ENCODE results near the gene HGD. TPM values are rescaled to one million over a fixed set of nuclear protein-coding genes. Genes with fewer than 3 reads are reported as not detected.

HGD gene
- total and polyA plus RNA-seq, 2 donors (not counting 1 experiment from before 2014, with no cell fraction given): 0.75 to 0.91 TPM

GRCh38 chr3:120623727-120624093, 58.3 kb downstream of the HGD start:
- no peak overlapping the region for H2AFZ ChIP-seq (ENCODE audit: insufficient read depth, low read depth, low read length, poor library complexity, severe bottlenecking)
- peaks cover 0 to 3% (median 0%) of the 10 kb centered on the region in 4 experiments for H3K27me3 ChIP-seq (replicated peaks in 1 of 4; ENCODE audit: control extremely low read depth in 1 of 4, control insufficient read depth in 3 of 4, insufficient read depth in 4 of 4, low read length in 3 of 4)
- no peak overlapping the region for H3K9ac ChIP-seq (ENCODE audit: low read length)
- Mint-ChIP-seq H3K27me3 (peaks cover 17% of the 10 kb centered on the region), H3K4me1 (no peaks in the 10 kb centered on the region), H3K4me3 (no peak overlapping the region), H3K9me3 (ENCODE audit: insufficient read depth) (peaks cover 11% of the 10 kb centered on the region), H3K27ac (no peak overlapping the region)
- intact Hi-C loops (cut with micrococcal nuclease): no loop called here
- no peaks in the 10 kb centered on the region for H3K36me3 ChIP-seq (replicated peaks in 1 of 2; ENCODE audit: control extremely low read depth in 1 of 2, control insufficient read depth in 1 of 2, extremely low read depth in 1 of 2, insufficient read depth in 2 of 2, low read length in 1 of 2)
- H3K4me3 ChIP-seq (ENCODE audit: control extremely low read depth in 1 of 5, extremely low read depth in 1 of 5, insufficient read depth in 1 of 5, low read depth in 2 of 5, low read length in 4 of 5): no peak overlapping the region
- POLR2A ChIA-PET: no interaction called here
- H3K9me3 ChIP-seq (ENCODE audit: control extremely low read depth in 1 of 3, control insufficient read depth in 2 of 3, insufficient read depth in 1 of 3, low read length in 2 of 3): peaks cover 0 to 24% (median 22%) of the 10 kb centered on the region in 3 donors
- H3K4me1 ChIP-seq (ENCODE audit: control insufficient read depth in 2 of 2, insufficient read depth in 2 of 2, low read length in 2 of 2): no peaks in the 10 kb centered on the region
- H3K79me2 ChIP-seq (ENCODE audit: control insufficient read depth, insufficient read depth, low read length): no peaks in the 10 kb centered on the region
- DNase-seq (no peak), ATAC-seq (ENCODE audit: low read depth) (no peak)
- CTCF ChIA-PET: no interaction called here
- no peak overlapping the region for H3K4me2 ChIP-seq (replicated peaks; ENCODE audit: low read depth, low read length, poor library complexity, severe bottlenecking)
- TF ChIP-seq EZH2 (IDR thresholded peaks at IDR 0.05; ENCODE audit: borderline replicate concordance, insufficient read depth, low read depth, low read length, poor library complexity, severe bottlenecking): no peak
- TF ChIP-seq, protein P1, sequence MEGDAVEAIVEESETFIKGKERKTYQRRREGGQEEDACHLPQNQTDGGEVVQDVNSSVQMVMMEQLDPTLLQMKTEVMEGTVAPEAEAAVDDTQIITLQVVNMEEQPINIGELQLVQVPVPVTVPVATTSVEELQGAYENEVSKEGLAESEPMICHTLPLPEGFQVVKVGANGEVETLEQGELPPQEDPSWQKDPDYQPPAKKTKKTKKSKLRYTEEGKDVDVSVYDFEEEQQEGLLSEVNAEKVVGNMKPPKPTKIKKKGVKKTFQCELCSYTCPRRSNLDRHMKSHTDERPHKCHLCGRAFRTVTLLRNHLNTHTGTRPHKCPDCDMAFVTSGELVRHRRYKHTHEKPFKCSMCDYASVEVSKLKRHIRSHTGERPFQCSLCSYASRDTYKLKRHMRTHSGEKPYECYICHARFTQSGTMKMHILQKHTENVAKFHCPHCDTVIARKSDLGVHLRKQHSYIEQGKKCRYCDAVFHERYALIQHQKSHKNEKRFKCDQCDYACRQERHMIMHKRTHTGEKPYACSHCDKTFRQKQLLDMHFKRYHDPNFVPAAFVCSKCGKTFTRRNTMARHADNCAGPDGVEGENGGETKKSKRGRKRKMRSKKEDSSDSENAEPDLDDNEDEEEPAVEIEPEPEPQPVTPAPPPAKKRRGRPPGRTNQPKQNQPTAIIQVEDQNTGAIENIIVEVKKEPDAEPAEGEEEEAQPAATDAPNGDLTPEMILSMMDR (IDR thresholded peaks at IDR 0.05): no peak
- no peaks in the 10 kb centered on the region for H4K20me1 ChIP-seq (ENCODE audit: control insufficient read depth, insufficient read depth, low read length, poor library complexity, severe bottlenecking)
- no peak overlapping the region for H3K27ac ChIP-seq (ENCODE audit: low read length in 2 of 2)

GRCh38 chr3:120622870-120623726, 58.9 kb downstream of the HGD start:
- H3K9ac ChIP-seq (ENCODE audit: low read length): no peak overlapping the region
- CTCF ChIA-PET: interaction anchor here (1.1 kb wide), 1 partner anchor 172 kb away, joined by 4 read pairs; no protein-coding TSS in a partner anchor
- peaks cover 0 to 3% (median 0%) of the 10 kb centered on the region in 4 experiments for H3K27me3 ChIP-seq (replicated peaks in 1 of 4; ENCODE audit: control extremely low read depth in 1 of 4, control insufficient read depth in 3 of 4, insufficient read depth in 4 of 4, low read length in 3 of 4)
- peaks cover 12% of the 10 kb centered on the region for H3K27me3 Mint-ChIP-seq
- H3K4me1 Mint-ChIP-seq: no peaks in the 10 kb centered on the region
- H3K36me3 ChIP-seq (replicated peaks in 1 of 2; ENCODE audit: control extremely low read depth in 1 of 2, control insufficient read depth in 1 of 2, extremely low read depth in 1 of 2, insufficient read depth in 2 of 2, low read length in 1 of 2): no peaks in the 10 kb centered on the region
- no peak for ATAC-seq (ENCODE audit: low read depth)
- WGBS (ENCODE audit: insufficient coverage): 96% methylated on average over 7 of the region's 12 CpGs
- no peak overlapping the region for H3K4me3 ChIP-seq (ENCODE audit: control extremely low read depth in 1 of 5, extremely low read depth in 1 of 5, insufficient read depth in 1 of 5, low read depth in 2 of 5, low read length in 4 of 5)
- H3K9me3 ChIP-seq (ENCODE audit: control extremely low read depth in 1 of 3, control insufficient read depth in 2 of 3, insufficient read depth in 1 of 3, low read length in 2 of 3): peaks cover 0 to 24% (median 22%) of the 10 kb centered on the region in 3 donors
- no peaks in the 10 kb centered on the region for H3K79me2 ChIP-seq (ENCODE audit: control insufficient read depth, insufficient read depth, low read length)
- POLR2A ChIA-PET: no interaction called here
- no peak overlapping the region for H3K27ac Mint-ChIP-seq
- no peak overlapping the region for H3K27ac ChIP-seq (ENCODE audit: low read length in 2 of 2)
- no peak overlapping the region for H3K4me3 Mint-ChIP-seq
- H2AFZ ChIP-seq (ENCODE audit: insufficient read depth, low read depth, low read length, poor library complexity, severe bottlenecking): no peak overlapping the region
- no peaks in the 10 kb centered on the region for H3K4me1 ChIP-seq (ENCODE audit: control insufficient read depth in 2 of 2, insufficient read depth in 2 of 2, low read length in 2 of 2)
- no peaks in the 10 kb centered on the region for H4K20me1 ChIP-seq (ENCODE audit: control insufficient read depth, insufficient read depth, low read length, poor library complexity, severe bottlenecking)
- H3K9me3 Mint-ChIP-seq (ENCODE audit: insufficient read depth): peaks cover 11% of the 10 kb centered on the region
- TF ChIP-seq, protein P1 (IDR thresholded peaks at IDR 0.05): no peak
- TF ChIP-seq EZH2 (IDR thresholded peaks at IDR 0.05; ENCODE audit: borderline replicate concordance, insufficient read depth, low read depth, low read length, poor library complexity, severe bottlenecking): no peak
- DNase-seq: no peak
- no peak overlapping the region for H3K4me2 ChIP-seq (replicated peaks; ENCODE audit: low read depth, low read length, poor library complexity, severe bottlenecking)
- intact Hi-C loops (cut with micrococcal nuclease): no loop called here

All from B cell (primary cell).